ENCODE measurements around the gene ACKR2. TPM values are rescaled to one million over a fixed set of nuclear protein-coding genes. Genes with fewer than 3 reads are reported as not detected.

ACKR2 gene
- total and polyA plus RNA-seq, 2 of the 13 experiments (the other 11 are each of a cell fraction or from before 2014, with no cell fraction given): 1.1 to 1.9 TPM

GRCh38 chr3:42892169-42892568 lies 82.9 kb downstream of the ACKR2 start:
- Histone ChIP-seq H2AFZ (ENCODE audit: low read length) (no peak overlapping the region), H4K20me1 (ENCODE audit: insufficient read depth, low read length) (no peaks in the 10 kb centered on the region), H3K27ac (ENCODE audit: extremely low read length, insufficient read depth, low read length) (no peak overlapping the region), H3K9ac (ENCODE audit: insufficient read depth, low read depth, low read length) (no peak overlapping the region), H3K4me1 (ENCODE audit: insufficient read depth, low read length) (peaks cover 24% of the 10 kb centered on the region), H3K36me3 (replicated peaks in 1 of 2; ENCODE audit: control insufficient read depth in 1 of 2, insufficient read depth in 2 of 2, low read length in 2 of 2) (no peaks in the 10 kb centered on the region), H3K4me2 (ENCODE audit: low read depth, low read length) (no peak overlapping the region), H3K27me3 (ENCODE audit: control insufficient read depth in 1 of 2, insufficient read depth in 2 of 2, low read length in 2 of 2) (peaks cover 0 to 2% of the 10 kb centered on the region in 2 experiments; a peak in 1 of 5 replicates), H3K4me3 (replicated peaks in 1 of 3; ENCODE audit: insufficient read depth in 1 of 3, low read depth in 2 of 3, low read length in 3 of 3) (no peak overlapping the region), H3K9me3 (ENCODE audit: low read length) (no peaks in the 10 kb centered on the region), H3K79me2 (ENCODE audit: insufficient read depth, low read length) (no peaks in the 10 kb centered on the region)
- no TSS peak for BruUV-seq (replicated peaks)
- CTCF ChIA-PET (ENCODE audit: low intra/inter-chr PET ratio, low total read pairs): no interaction called here
- WGBS (ENCODE audit: low lambda C conversion rate): no CpG with 5 or more reads among the region's 1 CpG
- DNase-seq (ENCODE audit: low spot score): no peak
- no peak for ATAC-seq
- no peak for FAIRE-seq
- in situ Hi-C loops (cut with HindIII; ENCODE audit: extremely low pct_ligation_motif_present, low pct_unique_long_range_greater_than_20kb) (no loop called here), intact Hi-C loops (cut with micrococcal nuclease; ENCODE audit: unreplicated experiment) (no loop called here)
- POLR2A ChIA-PET: no interaction called here
- TF ChIP-seq ZNF10 (CRISPR knock-in tag; IDR thresholded peaks at IDR 0.05; ENCODE audit: borderline replicate concordance, low read depth) (no peak), ZNF142 (CRISPR knock-in tag; IDR thresholded peaks at IDR 0.05) (no peak), ZNF761 (CRISPR knock-in tag; conservative IDR thresholded peaks at IDR 0.05) (no peak), ZNF850 (CRISPR knock-in tag; conservative IDR thresholded peaks at IDR 0.05) (no peak), HDAC1 (CRISPR knock-in tag; IDR thresholded peaks at IDR 0.05) (no peak), HBP1 (CRISPR knock-in tag; IDR thresholded peaks at IDR 0.05; ENCODE audit: low read depth) (no peak), MED8 (CRISPR knock-in tag; IDR thresholded peaks at IDR 0.05; ENCODE audit: insufficient replicate concordance) (no peak), ZNF772 (CRISPR knock-in tag; IDR thresholded peaks at IDR 0.05) (no peak), TIGD3 (CRISPR knock-in tag; IDR thresholded peaks at IDR 0.05; ENCODE audit: borderline replicate concordance) (no peak), ZXDC (CRISPR knock-in tag; IDR thresholded peaks at IDR 0.05) (no peak), ZSCAN12 (CRISPR knock-in tag; IDR thresholded peaks at IDR 0.05) (no peak)
